HG03457 (cell line): ENCODE measurements around the gene LAMTOR1.

Experiments
- ATAC-seq: cut with Tn5 transposase; IDR thresholded peaks from one replicate; pipeline ENCODE4 v1.9.1; 2021; ENCODE audit warnings: moderate number of reproducible peaks; ENCODE audit not compliant: unreplicated experiment

The LAMTOR1 gene

GRCh38 chr11:72083414-72083813 is 19.7 kb downstream of the LAMTOR1 start:
- no peak for ATAC-seq

DNA sequence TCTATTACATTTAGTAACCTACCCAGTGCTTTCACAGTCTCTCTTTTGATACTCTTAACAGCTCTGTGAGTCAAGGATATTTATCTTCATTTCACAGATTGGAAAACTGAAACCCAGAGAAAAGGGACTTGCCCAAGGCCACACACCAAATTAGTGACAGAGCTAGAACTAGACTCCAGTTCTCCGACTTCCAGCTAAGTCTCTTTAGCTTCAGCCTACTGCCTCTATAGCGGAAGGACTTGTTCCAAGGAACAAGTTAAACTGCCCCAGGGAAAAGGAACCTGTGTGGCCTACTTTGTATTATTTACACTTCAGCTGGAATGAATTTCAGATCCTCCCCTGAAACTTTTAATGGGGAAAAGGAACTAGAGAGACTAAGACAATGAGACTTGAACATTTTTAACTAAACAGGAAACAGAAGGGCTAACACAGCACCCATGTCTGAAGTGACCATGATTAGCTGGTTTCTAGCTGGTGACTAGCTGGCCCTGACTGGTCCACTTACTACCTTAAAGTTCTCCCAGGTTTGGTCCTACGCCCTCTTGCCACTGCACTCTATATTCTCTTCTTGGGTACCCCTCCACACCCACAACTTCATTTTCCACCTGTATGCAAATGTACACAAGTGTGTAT is 21.2 kb downstream of the LAMTOR1 start:
- no peak for ATAC-seq

GRCh38 chr11:72081184-72081644 is 21.9 kb downstream of the LAMTOR1 start:
- no peak for ATAC-seq

DNA sequence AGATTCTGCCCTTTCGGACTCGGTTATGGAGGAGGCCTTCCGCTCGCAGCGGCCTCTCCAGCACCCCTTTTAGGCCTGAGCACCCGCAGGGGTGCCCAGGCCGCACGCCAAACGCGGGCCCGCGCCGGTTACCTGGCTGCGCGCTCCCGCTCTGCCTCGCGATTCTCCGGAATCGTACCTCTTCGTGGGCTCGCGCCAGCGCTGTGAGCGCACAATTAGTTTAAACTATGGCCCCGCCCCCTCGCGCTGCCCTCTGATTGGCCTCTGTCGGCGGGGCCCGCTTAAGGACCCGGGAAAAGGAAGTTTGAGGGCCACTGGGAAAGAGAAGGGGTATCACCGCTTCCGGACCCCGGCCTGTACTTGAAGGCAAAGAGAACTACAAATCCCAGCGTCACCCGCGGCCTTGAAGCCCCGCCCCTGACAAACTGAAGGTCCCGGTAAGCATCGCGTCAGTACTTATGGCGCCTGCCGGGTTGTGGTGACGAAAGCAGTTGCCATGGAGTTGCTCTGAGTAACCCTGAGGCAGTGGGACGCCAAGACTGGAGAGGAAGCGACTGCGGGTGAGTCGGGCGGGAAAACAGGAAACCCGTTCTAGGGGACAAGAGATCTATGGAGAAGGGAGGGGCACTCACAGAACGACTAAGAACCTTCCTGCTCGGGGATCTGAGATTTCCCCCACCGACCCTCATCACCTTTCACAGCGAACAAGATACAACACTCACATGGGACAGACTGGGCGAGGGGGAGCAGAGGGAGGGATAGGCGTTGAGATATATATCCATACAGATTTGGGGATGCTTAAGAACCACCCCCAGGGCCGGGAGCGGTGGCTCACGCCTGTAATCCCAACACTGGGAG is 22.5 kb downstream of the LAMTOR1 start, which contains the start of the genes LRRC51 and NUMA1:
Gene LRRC51 (plus strand): TSS at position 525 of the 858 bp plus-strand sequence. CDS start 8,234 bp downstream, outside the sequence.
Gene NUMA1 (minus strand): TSS at position 217 of the 858 bp plus-strand sequence. CDS start 44,599 bp downstream, outside the sequence.
- peak; percentile 87 for ATAC-seq

- ATAC-seq = no peak
Observed at GRCh38 chr11:72079819-72080325, 23.2 kb downstream of the LAMTOR1 start.

GRCh38 chr11:72078477-72078876 is 24.6 kb downstream of the LAMTOR1 start:
- no peak for ATAC-seq

GRCh38 chr11:72075756-72076155 is 27.3 kb downstream of the LAMTOR1 start:
- no peak for ATAC-seq

DNA sequence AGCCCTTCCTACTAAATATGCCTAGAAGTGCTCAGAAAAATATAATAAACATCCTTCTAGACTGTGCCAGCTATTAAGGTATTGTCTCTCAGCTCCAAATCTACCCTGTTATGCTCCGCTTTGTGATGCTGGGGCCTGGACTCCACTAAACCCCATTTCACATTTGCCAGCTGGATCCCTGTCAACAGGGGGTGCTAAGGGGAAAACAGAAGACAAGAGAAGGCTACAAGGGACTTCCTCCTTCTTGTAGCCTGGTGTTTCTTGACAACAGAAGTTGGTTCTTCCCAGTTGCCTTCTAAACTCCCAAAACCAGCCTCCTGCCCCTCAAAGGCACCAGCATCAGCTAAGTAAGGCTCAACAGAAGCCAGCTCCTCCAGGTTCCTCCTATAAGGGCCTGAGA is 28.0 kb downstream of the LAMTOR1 start:
- ATAC-seq = no peak

- ATAC-seq = no peak
Observed at GRCh38 chr11:72072348-72072747, 30.7 kb downstream of the LAMTOR1 start.

- no peak for ATAC-seq
Observed at GRCh38 chr11:72070491-72070890, 32.6 kb downstream of the LAMTOR1 start.

DNA sequence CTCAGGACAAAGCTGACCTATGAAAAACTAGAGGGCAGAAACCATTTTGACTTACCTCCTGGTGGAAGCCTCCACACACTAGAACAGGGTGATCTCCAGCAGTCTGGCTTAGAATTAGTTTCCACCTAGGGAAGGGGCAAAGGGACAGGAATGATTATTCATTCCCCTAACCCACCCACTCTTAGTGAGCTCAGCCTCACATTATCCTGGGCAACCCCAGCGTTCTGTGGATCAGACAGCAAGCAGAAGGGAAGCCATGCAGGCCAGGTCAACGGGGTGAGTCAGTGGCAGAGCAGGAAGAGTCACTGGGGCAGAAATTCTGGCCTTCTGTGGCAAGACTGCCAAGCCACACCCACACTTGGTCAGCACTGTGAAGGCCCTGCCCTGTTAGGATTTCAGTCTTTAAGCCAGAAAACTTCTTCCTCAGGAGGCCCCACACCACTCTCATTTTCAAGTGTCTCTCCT is 33.3 kb downstream of the LAMTOR1 start:
- no peak for ATAC-seq

DNA sequence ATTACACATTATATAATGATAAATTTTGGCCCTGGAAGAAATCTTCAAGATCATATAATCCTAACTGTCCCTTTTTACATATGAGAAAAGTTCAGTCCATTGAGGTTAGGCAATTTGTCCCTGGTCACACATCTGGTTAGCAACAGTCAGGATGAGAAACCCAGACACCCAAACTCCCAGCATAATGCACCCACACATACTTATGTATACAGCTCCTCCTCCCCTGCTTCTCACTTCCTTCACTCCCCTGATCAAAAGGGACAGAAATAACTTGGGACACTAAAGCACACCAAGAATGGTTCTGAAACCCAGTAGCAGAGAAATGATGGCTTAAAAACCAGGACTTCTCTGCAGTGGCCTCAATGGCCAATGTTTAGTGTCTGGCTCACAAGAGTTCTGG is 33.9 kb downstream of the LAMTOR1 start:
- no peak for ATAC-seq

GRCh38 chr11:72067676-72068075 is 35.4 kb downstream of the LAMTOR1 start:
- ATAC-seq = no peak

GRCh38 chr11:72067266-72067665 is 35.8 kb downstream of the LAMTOR1 start:
- no peak for ATAC-seq

GRCh38 chr11:72066855-72067254 is 36.2 kb downstream of the LAMTOR1 start:
- no peak for ATAC-seq

DNA sequence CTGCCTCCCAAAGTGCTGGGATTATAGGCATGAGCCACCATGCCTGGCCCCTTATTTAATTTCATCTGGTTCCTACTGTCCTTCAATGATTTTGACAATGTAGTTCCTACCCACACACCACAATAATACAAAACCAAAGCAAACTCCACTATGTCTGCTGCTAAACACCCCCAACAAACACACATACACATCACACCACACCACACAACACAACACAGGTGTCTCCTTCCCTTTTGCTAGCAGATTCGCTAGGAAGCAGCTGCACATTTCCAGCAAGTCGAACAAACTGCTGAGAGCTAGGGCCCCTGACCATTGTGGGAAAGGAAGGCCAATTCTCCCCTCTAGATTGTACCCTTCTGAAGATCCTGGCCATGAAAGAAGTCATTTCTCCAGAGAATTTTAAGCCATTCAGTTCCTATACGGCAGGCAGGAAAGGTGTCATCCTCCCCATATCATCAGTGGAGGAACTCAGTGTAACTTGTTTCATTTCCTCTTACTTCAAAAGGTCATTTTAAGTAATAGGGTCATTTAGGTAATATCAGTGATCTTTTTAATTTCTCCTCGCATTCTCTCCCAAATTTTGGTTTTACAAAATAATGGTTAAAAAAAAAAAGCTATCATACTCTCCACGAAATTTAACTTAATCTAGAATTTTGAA is 41.2 kb downstream of the LAMTOR1 start:
- no peak for ATAC-seq

DNA sequence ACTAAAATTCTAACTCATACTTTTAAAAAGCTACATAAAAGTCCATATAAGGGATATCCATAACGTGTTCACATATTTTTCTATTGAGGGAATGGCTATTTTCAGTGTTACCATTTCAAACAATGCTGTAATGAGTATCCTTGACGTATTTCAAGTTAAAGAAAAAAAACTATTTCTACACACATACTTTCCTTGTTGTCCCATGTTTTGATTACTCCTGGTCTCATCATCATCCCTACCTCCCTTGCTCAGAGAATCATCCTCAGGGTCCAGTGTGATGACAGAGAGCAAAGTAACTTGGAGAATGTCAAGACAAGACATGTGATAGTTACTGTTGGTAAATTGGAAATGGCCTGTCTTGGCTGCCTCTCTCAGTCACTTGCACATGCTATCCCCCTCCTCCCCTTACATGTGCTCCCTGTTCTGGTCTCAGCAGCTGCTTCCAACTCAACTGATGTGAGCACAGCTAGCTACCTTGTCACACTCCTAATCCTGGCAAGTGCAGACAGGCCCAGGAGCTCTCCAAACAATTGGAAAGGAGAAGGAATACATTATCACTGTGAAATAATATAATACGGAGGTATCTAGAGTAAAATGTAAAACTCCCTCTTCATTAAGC is 44.6 kb downstream of the LAMTOR1 start:
- ATAC-seq = no peak

GRCh38 chr11:72048766-72049460 is 54.2 kb downstream of the LAMTOR1 start:
- ATAC-seq = no peak
